Heart left ventricle (tissue), 13 donors: ENCODE data around the gene DVL1.

Experiments
- CTCF ChIP-seq, 12 donors: fragments of 200-600 bp; sonication (generic) in 4 of 12; IDR thresholded peaks; one replicate each; pipeline versions ENCODE4 v1.5.0 to v1.8.0; 2018 to 2022; ENCODE audit warnings: antibody characterized with exemption in 12 of 12, mild to moderate bottlenecking in 5 of 12
- POLR2A ChIP-seq, 2 donors: fragments of 450-650 bp; IDR thresholded peaks; one replicate each; pipeline ENCODE4 v1.6.1; 2017; ENCODE audit warnings: antibody characterized with exemption in 2 of 2, mild to moderate bottlenecking in 2 of 2, moderate library complexity in 2 of 2
- donor health status: ischemic (EF 13 %, LVEDD 7.1; RV severe dilation, severe dysfunction).
- donor health status: DM: no; HTN: yes; CAD: no.
- donor health status: DM: no; HTN: no; CAD: no.
- donor health status: ischemic (EF 25% LVEDD 6.9; RV normal size, moderate dysfunction).
- donor health status: ischemic (EF 25% LVEDD 5.7; RV mildly dilated, moderate dysfunction).
- donor health status: ischemic (EF 35%, LVEDD 5.7; RV mildly dilated, moderate dysfunction).
- donor health status: nonischemic (EF 11% LVEDD 7.7; RV severe dilation, severe dysfunction).
- donor health status: DM: yes; HTN: yes; CAD: no.
- donor health status: PGD.
- donor health status: ischemic (EF 29% LVEDD 5.4; RV normal size, mild dysfunction).
- donor health status: nonischemic (EF 23%, LVEDD 6.1; RV moderate dilation, normal function).

GRCh38 chr1:1287288-1288110, 61.7 kb downstream of the DVL1 start:
- no peak for TF ChIP-seq POLR2A (IDR thresholded peaks at IDR 0.05)
- TF ChIP-seq CTCF (IDR thresholded peaks at IDR 0.05), result no peak
